HG02973 (cell line): ENCODE measurements around the gene PPM1E.

ENCODE experiments used
- ATAC-seq: cut with Tn5 transposase; IDR thresholded peaks from one replicate; pipeline ENCODE4 v1.9.1; 2021; ENCODE audit warnings: moderate library complexity; ENCODE audit not compliant: unreplicated experiment

Gene PPM1E

GRCh38 chr17:59028328-59028727, 272.7 kb downstream of the PPM1E start:
- no peak for ATAC-seq

DNA sequence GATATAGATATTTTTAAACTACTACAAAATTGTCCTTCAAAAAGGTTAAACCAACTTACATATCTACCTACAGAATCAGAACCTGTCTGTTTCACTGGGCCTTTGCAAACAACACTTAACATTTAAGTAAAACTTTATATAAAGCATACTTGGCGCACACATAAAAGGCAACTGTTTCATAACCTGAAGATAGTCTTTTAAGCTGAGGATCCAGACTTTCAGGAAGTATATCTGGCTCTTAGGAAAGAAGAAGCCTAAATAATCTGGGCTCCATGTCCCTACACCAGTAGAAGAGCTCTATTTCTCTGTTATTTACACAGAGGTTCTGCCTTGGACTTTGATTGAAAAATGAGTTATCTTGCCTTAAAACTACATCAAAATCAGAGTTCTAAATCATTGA, 275.2 kb downstream of the PPM1E start:
- ATAC-seq = no peak
